HG03460 (cell line): ENCODE measurements around the gene CEP41.

ENCODE experiments used
- ATAC-seq: cut with Tn5 transposase; IDR thresholded peaks from one replicate; pipeline ENCODE4 v1.9.1; 2021; ENCODE audit not compliant: unreplicated experiment

The CEP41 gene

GRCh38 chr7:130420943-130421578 lies 19.8 kb downstream of the CEP41 start:
- ATAC-seq: no peak

DNA sequence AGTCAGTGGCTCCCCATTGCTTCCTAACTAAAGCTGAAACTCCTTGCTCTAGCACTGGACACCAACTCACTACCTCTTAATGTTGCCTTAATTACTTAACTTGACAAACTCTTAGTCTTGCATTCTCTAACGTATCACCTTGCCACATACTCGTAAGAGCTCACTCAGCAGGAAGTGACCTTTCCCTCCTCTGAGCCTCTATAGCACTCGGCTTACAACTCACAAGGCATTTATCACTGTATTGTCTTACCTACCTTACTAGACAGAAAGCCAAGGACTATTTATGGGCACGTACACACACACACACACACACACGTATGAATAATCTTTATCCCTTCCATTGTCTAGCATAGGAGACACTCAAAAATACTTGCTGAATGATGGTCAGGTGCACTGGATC lies 21.2 kb downstream of the CEP41 start:
- ATAC-seq: no peak

GRCh38 chr7:130418306-130418705 lies 22.5 kb downstream of the CEP41 start:
- ATAC-seq: no peak

- no peak for ATAC-seq
Measured at GRCh38 chr7:130417213-130417612, 23.6 kb downstream of the CEP41 start.

DNA sequence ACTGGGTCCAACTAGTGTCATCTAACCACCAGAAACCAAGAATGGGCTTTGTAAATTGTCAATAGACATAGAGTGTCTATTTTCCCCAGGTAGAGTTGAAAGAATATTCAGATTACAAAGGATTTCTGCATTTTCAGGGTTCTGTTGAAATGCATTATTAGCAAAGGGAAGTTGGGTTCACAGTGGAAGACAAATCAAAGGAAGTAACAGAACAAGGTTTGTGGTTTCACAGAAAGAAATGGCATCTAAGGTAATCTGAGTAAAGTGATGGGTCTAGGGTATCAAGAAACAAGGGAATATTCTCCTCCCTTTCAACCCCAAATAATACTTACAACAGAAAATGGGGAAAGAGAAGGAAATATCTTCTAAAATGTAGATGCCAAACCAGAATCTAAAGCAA lies 25.8 kb downstream of the CEP41 start:
- ATAC-seq: no peak

DNA sequence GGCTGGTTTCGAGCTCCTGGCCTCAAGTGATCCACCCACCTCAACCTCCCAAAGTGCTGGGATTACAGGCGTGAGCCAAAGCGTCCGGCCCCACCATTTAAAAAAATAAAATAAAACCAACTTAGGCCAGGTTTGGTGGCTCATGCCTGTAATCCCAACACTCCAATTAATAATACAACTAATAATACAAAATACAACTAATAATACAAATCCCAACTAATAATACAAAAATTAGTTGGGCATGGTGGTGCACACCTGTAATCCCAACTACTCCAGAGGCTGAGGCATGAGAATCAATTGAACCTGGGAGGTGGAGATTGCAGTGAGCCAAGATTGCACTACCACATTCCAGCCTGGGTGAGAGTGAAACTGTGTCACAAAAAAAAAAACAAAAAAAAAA lies 27.6 kb downstream of the CEP41 start:
- ATAC-seq: no peak

- ATAC-seq: no peak
Measured at GRCh38 chr7:130410868-130411541, 29.8 kb downstream of the CEP41 start.

- no peak for ATAC-seq
Measured at GRCh38 chr7:130409712-130410072, 31.1 kb downstream of the CEP41 start.

- no peak for ATAC-seq
Measured at GRCh38 chr7:130409067-130409711, 31.6 kb downstream of the CEP41 start.

DNA sequence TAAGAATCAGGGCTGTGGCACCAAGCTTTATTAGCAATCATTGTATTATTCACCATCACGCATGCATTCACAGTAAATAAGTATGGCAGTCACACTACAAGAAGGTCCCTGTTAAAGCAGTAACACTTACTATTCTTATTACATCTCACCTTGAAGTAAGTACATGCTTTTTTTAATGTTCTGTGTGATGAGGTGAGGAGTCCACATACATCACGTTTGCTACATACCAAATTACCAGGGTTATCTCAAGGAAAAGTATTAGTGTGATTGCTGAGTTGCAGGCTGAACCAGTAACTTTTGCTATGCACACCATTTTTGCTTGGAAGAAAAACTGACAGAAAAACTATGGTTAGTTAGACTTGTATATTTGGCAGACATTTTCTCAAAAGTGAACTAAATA lies 35.8 kb downstream of the CEP41 start:
- ATAC-seq: no peak

DNA sequence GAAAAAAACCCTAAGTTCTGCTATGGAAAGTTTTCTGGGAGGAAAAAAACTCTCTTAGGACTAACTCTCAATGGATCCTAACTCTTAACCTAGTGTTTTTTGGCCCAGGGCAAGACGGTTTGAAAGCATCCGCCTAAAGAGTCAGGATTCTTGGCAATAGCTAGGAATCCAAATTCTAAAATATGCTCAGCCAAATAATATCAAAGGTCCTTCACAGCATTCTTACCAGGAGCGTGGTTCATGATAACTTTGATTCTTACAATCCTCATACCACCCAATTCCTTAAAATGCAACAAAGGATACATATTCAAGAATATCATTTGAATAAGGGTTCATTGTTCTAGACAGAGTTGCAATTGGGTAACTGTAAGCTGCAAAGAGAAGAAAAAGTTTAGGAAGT lies 39.2 kb downstream of the CEP41 start:
- ATAC-seq: no peak

DNA sequence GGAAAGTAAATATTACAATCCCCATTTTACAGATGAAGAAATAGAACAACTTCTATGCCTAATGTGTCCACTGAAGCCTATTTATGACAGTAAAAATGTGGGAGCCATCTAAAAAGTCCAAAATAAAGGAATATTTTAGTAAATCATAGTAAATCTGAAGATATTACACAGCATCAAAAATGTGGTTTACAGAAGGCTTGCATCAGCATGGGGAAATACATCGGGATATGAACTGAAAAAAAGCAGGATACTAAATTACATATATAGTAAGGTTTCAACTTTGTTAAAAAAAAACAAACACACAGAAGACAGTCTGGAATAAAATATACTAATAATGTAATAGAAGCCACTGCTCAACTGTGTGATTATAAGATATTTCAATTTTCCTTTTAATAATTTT lies 39.7 kb downstream of the CEP41 start:
- ATAC-seq: no peak

GRCh38 chr7:130400120-130400572 lies 40.7 kb downstream of the CEP41 start:
- ATAC-seq: no peak

DNA sequence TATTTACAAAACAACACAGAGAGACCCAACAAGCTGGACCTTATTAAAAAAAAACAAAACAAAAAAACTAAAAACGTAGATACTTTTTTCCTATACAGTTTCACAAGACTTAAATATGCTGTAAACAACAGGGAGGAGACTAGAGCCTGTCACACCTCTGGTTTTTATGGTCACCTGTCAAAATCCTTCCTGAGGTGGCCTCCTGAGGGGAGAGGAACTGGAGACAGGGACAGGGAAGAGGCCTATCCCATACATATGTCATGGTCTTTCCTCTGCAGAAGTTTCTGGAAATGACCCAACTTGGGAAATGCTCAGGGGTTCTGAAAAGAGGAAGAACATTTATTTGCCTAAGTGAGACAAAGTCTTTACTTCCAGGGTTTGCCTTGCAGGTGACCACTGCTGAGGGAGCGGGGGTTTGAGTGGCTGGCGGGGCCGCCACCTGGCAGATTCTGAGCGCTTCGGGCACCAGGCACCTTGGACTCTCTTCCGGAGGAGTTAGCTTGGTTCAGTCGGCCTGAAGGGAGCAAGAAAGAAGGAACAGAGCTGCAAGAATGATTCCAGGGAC lies 42.2 kb downstream of the CEP41 start:
- no peak for ATAC-seq

DNA sequence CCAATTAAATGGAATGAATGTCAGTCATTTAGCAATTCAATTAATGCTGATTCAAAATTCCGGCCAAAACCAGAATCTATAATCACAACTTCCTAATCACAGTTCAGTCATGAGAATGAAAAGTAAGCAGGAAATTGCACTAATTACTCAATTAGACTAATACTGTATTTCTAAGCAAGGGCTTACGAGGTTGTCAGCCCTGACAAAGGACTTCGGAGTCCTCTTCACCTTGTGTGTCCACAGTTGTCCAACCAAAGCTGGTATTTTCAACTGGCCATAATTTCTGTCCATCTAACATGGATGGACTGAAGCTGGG lies 43.1 kb downstream of the CEP41 start:
- no peak for ATAC-seq

DNA sequence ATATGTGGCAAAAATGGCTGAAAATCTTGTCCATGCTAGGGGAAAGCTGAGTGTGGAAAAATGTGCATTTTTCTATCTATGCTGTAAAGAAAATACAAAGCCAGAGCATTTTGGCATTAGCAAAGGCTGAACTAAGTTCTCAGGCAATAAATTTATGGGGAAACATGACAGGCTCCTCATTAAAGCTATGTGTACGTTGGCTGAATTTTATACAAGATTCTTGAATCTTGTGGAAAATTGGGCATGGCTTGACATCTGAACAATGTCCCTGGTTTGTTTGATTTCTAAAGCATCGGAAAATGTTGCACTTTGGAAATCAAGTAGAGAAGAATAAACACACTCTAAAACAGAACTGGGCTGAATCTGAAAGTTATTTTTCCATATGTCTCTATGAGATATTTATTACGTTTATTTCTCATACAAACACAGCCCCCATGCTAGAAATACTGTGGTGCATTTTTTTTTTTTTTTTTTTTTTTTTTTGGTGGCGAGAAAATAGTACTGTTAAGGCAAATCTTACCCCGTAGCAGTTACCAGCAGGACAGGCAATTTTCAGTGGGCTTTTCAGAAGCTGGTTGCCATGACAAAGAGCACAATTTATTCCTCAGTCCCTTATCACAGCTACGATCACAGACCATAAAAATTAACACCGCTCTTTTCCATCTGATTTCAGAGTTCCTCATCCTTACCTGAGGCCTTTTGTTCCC lies 43.6 kb downstream of the CEP41 start:
- no peak for ATAC-seq

DNA sequence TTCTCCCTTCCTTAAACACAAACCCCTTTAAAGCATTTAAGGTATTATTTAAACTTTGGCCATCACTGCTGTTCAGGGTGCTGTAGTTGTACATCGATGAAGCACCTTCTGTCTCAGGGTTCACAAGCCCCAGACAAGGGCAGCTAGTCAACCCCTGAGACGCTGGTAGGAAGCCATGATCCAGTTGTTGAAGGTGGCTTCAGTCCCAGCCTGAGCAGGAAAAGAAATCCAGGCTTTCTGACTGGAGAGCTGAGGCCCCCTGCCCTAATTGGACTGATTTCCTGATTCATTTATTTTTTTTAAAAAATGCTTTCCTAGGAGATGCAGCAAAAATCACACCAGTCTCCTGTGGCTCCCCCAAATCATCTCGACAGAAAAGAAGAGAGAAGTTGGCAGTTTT lies 44.7 kb downstream of the CEP41 start:
- no peak for ATAC-seq

DNA sequence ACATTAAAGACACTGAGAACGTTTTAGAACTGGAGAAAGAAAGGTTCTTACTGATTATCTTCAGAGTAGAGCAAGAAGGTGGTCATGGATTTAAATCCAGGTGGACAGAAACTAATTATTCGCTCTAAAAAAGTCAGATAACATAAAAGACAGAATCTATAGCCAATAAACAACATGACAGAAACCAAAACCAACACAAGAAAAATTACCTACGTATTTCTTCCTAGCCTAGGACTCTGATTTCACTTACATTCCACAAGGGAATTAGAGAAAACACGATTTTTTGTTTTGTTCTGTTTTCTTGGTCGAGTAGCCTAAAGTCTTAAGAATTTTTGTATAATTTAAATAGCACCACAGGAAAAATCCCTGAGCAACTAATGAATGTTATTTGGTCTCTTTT lies 45.4 kb downstream of the CEP41 start:
- no peak for ATAC-seq

GRCh38 chr7:130394421-130395195 lies 46.2 kb downstream of the CEP41 start:
- no peak for ATAC-seq

GRCh38 chr7:130393841-130394411 lies 46.9 kb downstream of the CEP41 start:
- ATAC-seq: no peak
